ENCODE measurements around the gene CCNG2.

Gene CCNG2

GRCh38 chr4:77178560-77178959, 21.6 kb downstream of the CCNG2 start:
- no peak overlapping the region for H3K4me3 Mint-ChIP-seq
- H3K27ac Mint-ChIP-seq = no peak overlapping the region
- H3K27me3 Mint-ChIP-seq = peaks cover 4% of the 10 kb centered on the region
- DNase-seq = no peak
- no peaks in the 10 kb centered on the region for H3K9me3 Mint-ChIP-seq
- no peaks in the 10 kb centered on the region for H3K36me3 Mint-ChIP-seq (ENCODE audit: low read depth)
- H3K4me1 Mint-ChIP-seq (ENCODE audit: low read depth) = no peaks in the 10 kb centered on the region

GRCh38 chr4:77179519-77179918, 22.5 kb downstream of the CCNG2 start:
- DNase-seq = no peak
- H3K4me1 Mint-ChIP-seq (ENCODE audit: low read depth) = no peaks in the 10 kb centered on the region
- no peaks in the 10 kb centered on the region for H3K9me3 Mint-ChIP-seq
- H3K27me3 Mint-ChIP-seq = peaks cover 4% of the 10 kb centered on the region
- H3K36me3 Mint-ChIP-seq (ENCODE audit: low read depth) = no peaks in the 10 kb centered on the region
- no peak overlapping the region for H3K27ac Mint-ChIP-seq
- H3K4me3 Mint-ChIP-seq = no peak overlapping the region

GRCh38 chr4:77181720-77182119, 24.7 kb downstream of the CCNG2 start:
- no peaks in the 10 kb centered on the region for H3K9me3 Mint-ChIP-seq
- no peaks in the 10 kb centered on the region for H3K36me3 Mint-ChIP-seq (ENCODE audit: low read depth)

GRCh38 chr4:77183777-77184420, 26.9 kb downstream of the CCNG2 start:
- Mint-ChIP-seq H3K27me3 (no peaks in the 10 kb centered on the region), H3K4me3 (no peak overlapping the region), H3K9me3 (no peaks in the 10 kb centered on the region), H3K4me1 (ENCODE audit: low read depth) (no peaks in the 10 kb centered on the region), H3K27ac (no peak overlapping the region), H3K36me3 (ENCODE audit: low read depth) (no peaks in the 10 kb centered on the region)
- no peak for DNase-seq

More at GRCh38 chr4:77181720-77182119, 24.7 kb downstream of the CCNG2 start:
- no peak for DNase-seq
- Mint-ChIP-seq H3K4me1 (ENCODE audit: low read depth) (no peaks in the 10 kb centered on the region), H3K27me3 (peaks cover 3% of the 10 kb centered on the region), H3K27ac (no peak overlapping the region), H3K4me3 (no peak overlapping the region)

- H3K27ac Mint-ChIP-seq = no peak overlapping the region
- H3K4me1 Mint-ChIP-seq (ENCODE audit: low read depth) = no peaks in the 10 kb centered on the region
- no peaks in the 10 kb centered on the region for H3K9me3 Mint-ChIP-seq
- no peaks in the 10 kb centered on the region for H3K27me3 Mint-ChIP-seq
- H3K36me3 Mint-ChIP-seq (ENCODE audit: low read depth) = no peaks in the 10 kb centered on the region
- no peak overlapping the region for H3K4me3 Mint-ChIP-seq
- no peak for DNase-seq
Measured at GRCh38 chr4:77184974-77185373, 28.0 kb downstream of the CCNG2 start.

- H3K36me3 Mint-ChIP-seq (ENCODE audit: low read depth) = no peaks in the 10 kb centered on the region
- H3K4me1 Mint-ChIP-seq (ENCODE audit: low read depth) = no peaks in the 10 kb centered on the region
- H3K4me3 Mint-ChIP-seq = no peak overlapping the region
- no peak overlapping the region for H3K27ac Mint-ChIP-seq
- no peak for DNase-seq
- H3K27me3 Mint-ChIP-seq = no peaks in the 10 kb centered on the region
- no peaks in the 10 kb centered on the region for H3K9me3 Mint-ChIP-seq
Measured at GRCh38 chr4:77185686-77186085, 28.7 kb downstream of the CCNG2 start.

- Mint-ChIP-seq H3K36me3 (ENCODE audit: low read depth) (no peaks in the 10 kb centered on the region), H3K27ac (no peak overlapping the region), H3K9me3 (no peaks in the 10 kb centered on the region), H3K27me3 (no peaks in the 10 kb centered on the region), H3K4me1 (ENCODE audit: low read depth) (no peaks in the 10 kb centered on the region), H3K4me3 (no peak overlapping the region)
- DNase-seq = no peak
Measured at GRCh38 chr4:77187322-77187721, 30.3 kb downstream of the CCNG2 start.

- no peaks in the 10 kb centered on the region for H3K36me3 Mint-ChIP-seq (ENCODE audit: low read depth)
- DNase-seq = no peak
- H3K9me3 Mint-ChIP-seq = no peaks in the 10 kb centered on the region
- peaks cover 7% of the 10 kb centered on the region for H3K4me1 Mint-ChIP-seq (ENCODE audit: low read depth)
- no peak overlapping the region for H3K27ac Mint-ChIP-seq
- no peak overlapping the region for H3K4me3 Mint-ChIP-seq
- H3K27me3 Mint-ChIP-seq = no peaks in the 10 kb centered on the region
Measured at GRCh38 chr4:77188498-77189220, 31.7 kb downstream of the CCNG2 start.

GRCh38 chr4:77189412-77189811, 32.4 kb downstream of the CCNG2 start:
- H3K4me3 Mint-ChIP-seq = no peak overlapping the region
- H3K27me3 Mint-ChIP-seq = peaks cover under 1% of the 10 kb centered on the region
- no peaks in the 10 kb centered on the region for H3K36me3 Mint-ChIP-seq (ENCODE audit: low read depth)
- peaks cover 15% of the 10 kb centered on the region for H3K4me1 Mint-ChIP-seq (ENCODE audit: low read depth)
- no peak overlapping the region for H3K27ac Mint-ChIP-seq
- H3K9me3 Mint-ChIP-seq = no peaks in the 10 kb centered on the region
- no peak for DNase-seq

GRCh38 chr4:77190053-77190452, 33.0 kb downstream of the CCNG2 start:
- Mint-ChIP-seq H3K36me3 (ENCODE audit: low read depth) (no peaks in the 10 kb centered on the region), H3K4me3 (no peak overlapping the region), H3K27ac (no peak overlapping the region), H3K9me3 (no peaks in the 10 kb centered on the region), H3K4me1 (ENCODE audit: low read depth) (peaks cover 17% of the 10 kb centered on the region), H3K27me3 (peaks cover 6% of the 10 kb centered on the region)
- DNase-seq = no peak

- H3K27me3 Mint-ChIP-seq = peaks cover 6% of the 10 kb centered on the region
- H3K4me3 Mint-ChIP-seq = peak overlapping the region; percentile 79
- H3K4me1 Mint-ChIP-seq (ENCODE audit: low read depth) = peaks cover 17% of the 10 kb centered on the region
- no peak overlapping the region for H3K27ac Mint-ChIP-seq
- H3K36me3 Mint-ChIP-seq (ENCODE audit: low read depth) = no peaks in the 10 kb centered on the region
- DNase-seq = no peak
- H3K9me3 Mint-ChIP-seq = no peaks in the 10 kb centered on the region
Measured at GRCh38 chr4:77193046-77193445, 36.0 kb downstream of the CCNG2 start.

- peak overlapping the region; percentile 88 for H3K27ac Mint-ChIP-seq
Measured at GRCh38 chr4:77193511-77194102, 36.6 kb downstream of the CCNG2 start.

GRCh38 chr4:77194366-77194765, 37.4 kb downstream of the CCNG2 start:
- no peaks in the 10 kb centered on the region for H3K36me3 Mint-ChIP-seq (ENCODE audit: low read depth)
- DNase-seq = no peak
- H3K4me1 Mint-ChIP-seq (ENCODE audit: low read depth) = peaks cover 17% of the 10 kb centered on the region
- no peaks in the 10 kb centered on the region for H3K9me3 Mint-ChIP-seq
- peaks cover 6% of the 10 kb centered on the region for H3K27me3 Mint-ChIP-seq
- no peak overlapping the region for H3K27ac Mint-ChIP-seq
- no peak overlapping the region for H3K4me3 Mint-ChIP-seq

More at GRCh38 chr4:77193511-77194102, 36.6 kb downstream of the CCNG2 start:
- peak overlapping the region; percentile 79 for H3K4me3 Mint-ChIP-seq
- H3K4me1 Mint-ChIP-seq (ENCODE audit: low read depth) = peaks cover 17% of the 10 kb centered on the region
- H3K27me3 Mint-ChIP-seq = peaks cover 6% of the 10 kb centered on the region
- no peaks in the 10 kb centered on the region for H3K36me3 Mint-ChIP-seq (ENCODE audit: low read depth)
- H3K9me3 Mint-ChIP-seq = no peaks in the 10 kb centered on the region
- peak; percentile 77 for DNase-seq

- H3K36me3 Mint-ChIP-seq (ENCODE audit: low read depth) = no peaks in the 10 kb centered on the region
- H3K9me3 Mint-ChIP-seq = no peaks in the 10 kb centered on the region
- no peak overlapping the region for H3K27ac Mint-ChIP-seq
- no peak overlapping the region for H3K4me3 Mint-ChIP-seq
- H3K4me1 Mint-ChIP-seq (ENCODE audit: low read depth) = peaks cover 17% of the 10 kb centered on the region
- DNase-seq = no peak
- peaks cover 6% of the 10 kb centered on the region for H3K27me3 Mint-ChIP-seq
Measured at GRCh38 chr4:77194989-77195388, 38.0 kb downstream of the CCNG2 start.

GRCh38 chr4:77196866-77197265, 39.9 kb downstream of the CCNG2 start:
- H3K4me3 Mint-ChIP-seq = no peak overlapping the region

More at GRCh38 chr4:77196866-77197265, 39.9 kb downstream of the CCNG2 start:
- no peak for DNase-seq
- H3K27me3 Mint-ChIP-seq = peaks cover 6% of the 10 kb centered on the region
- no peaks in the 10 kb centered on the region for H3K36me3 Mint-ChIP-seq (ENCODE audit: low read depth)
- peaks cover 21% of the 10 kb centered on the region for H3K4me1 Mint-ChIP-seq (ENCODE audit: low read depth)
- no peak overlapping the region for H3K27ac Mint-ChIP-seq
- H3K9me3 Mint-ChIP-seq = no peaks in the 10 kb centered on the region

Measured in activated T-cell treated with anti-CD3 and anti-CD28 coated beads, Interleukin-2, amount 50 U/mL, for 24 hours (primary cell).